ENCODE data around the gene STARD8.

GRCh38 chrX:68748030-68748429 lies 100.6 kb downstream of the STARD8 start:
- TF ChIP-seq CTCF (IDR thresholded peaks at IDR 0.05; ENCODE audit: poor library complexity, severe bottlenecking) (no peak), POLR2AphosphoS5 (IDR thresholded peaks at IDR 0.05) (no peak), RAD21 (conservative IDR thresholded peaks at IDR 0.05) (no peak), EZH2 (IDR thresholded peaks at IDR 0.05; ENCODE audit: borderline replicate concordance, insufficient read depth, low read length, poor library complexity, severe bottlenecking) (no peak)
